HG03460 (cell line): ENCODE data around the gene CEL.
"Not testable (repeated sequence)": the region's sequence is repeated elsewhere in the genome, so short reads cannot be mapped to it uniquely, and the experiment has no call there.

Experiments used
- ATAC-seq: cut with Tn5 transposase; IDR thresholded peaks from one replicate; pipeline ENCODE4 v1.9.1; 2021; ENCODE audit not compliant: unreplicated experiment

CEL gene

DNA sequence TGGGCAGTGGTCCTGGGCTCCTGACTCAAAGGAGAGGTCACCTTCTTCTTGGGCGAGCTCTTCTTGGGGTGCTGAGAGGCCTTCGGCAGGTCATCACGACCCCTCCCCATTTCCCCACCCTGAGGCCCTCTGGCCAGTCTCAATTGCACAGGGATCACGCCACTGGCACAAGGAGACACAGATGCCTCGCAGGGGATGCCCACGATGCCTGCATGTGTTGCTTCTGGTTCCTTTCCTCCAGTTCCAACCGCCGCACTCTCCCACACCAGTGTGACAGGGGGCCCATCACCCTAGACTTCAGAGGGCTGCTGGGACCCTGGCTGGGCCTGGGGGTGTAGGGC, 1.3 kb downstream of the CEL start:
- no peak for ATAC-seq

DNA sequence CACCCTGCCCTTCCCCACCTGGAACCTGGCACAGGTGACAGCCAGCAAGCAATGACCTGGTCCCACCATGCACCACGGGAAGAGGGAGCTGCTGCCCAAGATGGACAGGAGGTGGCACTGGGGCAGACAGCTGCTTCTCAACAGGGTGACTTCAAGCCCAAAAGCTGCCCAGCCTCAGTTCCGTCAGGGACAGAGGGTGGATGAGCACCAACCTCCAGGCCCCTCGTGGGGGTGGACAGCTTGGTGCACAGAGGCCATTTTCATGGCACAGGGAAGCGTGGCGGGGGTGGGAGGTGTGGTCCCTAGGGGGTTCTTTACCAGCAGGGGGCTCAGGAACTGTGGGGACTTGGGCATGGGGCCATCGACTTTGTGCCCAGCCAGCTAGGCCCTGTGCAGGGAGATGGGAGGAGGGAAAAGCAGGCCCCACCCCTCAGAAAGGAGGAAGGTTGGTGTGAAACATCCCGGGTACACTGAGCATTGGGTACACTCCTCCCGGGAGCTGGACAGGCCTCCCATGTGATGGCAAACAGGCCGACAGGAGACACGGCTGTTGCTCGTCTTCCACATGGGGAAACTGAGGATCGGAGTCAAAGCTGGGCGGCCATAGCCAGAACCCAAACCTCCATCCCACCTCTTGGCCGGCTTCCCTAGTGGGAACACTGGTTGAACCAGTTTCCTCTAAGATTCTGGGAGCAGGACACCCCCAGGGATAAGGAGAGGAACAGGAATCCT, 1.9 kb downstream of the CEL start:
- no peak for ATAC-seq

DNA sequence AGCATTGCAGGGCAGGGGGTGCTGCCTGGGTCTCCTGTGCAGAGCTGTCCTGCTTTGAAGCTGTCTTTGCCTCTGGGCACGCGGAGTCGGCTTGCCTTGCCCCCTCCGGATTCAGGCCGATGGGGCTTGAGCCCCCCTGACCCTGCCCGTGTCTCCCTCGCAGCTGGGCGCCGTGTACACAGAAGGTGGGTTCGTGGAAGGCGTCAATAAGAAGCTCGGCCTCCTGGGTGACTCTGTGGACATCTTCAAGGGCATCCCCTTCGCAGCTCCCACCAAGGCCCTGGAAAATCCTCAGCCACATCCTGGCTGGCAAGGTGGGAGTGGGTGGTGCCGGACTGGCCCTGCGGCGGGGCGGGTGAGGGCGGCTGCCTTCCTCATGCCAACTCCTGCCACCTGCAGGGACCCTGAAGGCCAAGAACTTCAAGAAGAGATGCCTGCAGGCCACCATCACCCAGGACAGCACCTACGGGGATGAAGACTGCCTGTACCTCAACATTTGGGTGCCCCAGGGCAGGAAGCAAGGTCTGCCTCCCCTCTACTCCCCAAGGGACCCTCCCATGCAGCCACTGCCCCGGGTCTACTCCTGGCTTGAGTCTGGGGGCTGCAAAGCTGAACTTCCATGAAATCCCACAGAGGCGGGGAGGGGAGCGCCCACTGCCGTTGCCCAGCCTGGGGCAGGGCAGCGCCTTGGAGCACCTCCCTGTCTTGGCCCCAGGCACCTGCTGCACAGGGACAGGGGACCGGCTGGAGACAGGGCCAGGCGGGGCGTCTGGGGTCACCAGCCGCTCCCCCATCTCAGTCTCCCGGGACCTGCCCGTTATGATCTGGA, 2.7 kb downstream of the CEL start:
- no peak for ATAC-seq

DNA sequence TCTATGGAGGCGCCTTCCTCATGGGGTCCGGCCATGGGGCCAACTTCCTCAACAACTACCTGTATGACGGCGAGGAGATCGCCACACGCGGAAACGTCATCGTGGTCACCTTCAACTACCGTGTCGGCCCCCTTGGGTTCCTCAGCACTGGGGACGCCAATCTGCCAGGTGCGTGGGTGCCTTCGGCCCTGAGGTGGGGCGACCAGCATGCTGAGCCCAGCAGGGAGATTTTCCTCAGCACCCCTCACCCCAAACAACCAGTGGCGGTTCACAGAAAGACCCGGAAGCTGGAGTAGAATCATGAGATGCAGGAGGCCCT, 3.2 kb downstream of the CEL start:
- no peak for ATAC-seq

DNA sequence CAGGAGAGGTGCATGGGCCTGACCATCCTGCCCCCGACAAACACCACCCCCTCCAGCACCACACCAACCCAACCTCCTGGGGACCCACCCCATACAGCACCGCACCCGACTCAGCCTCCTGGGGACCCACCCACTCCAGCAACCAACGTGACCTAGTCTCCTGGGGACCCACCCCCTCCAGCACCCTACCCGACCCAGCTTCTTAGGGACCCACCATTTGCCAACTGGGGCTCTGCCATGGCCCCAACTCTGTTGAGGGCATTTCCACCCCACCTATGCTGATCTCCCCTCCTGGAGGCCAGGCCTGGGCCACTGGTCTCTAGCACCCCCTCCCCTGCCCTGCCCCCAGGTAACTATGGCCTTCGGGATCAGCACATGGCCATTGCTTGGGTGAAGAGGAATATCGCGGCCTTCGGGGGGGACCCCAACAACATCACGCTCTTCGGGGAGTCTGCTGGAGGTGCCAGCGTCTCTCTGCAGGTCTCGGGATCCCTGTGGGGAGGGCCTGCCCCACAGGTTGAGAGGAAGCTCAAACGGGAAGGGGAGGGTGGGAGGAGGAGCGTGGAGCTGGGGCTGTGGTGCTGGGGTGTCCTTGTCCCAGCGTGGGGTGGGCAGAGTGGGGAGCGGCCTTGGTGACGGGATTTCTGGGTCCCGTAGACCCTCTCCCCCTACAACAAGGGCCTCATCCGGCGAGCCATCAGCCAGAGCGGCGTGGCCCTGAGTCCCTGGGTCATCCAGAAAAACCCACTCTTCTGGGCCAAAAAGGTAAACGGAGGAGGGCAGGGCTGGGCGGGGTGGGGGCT, 4.6 kb downstream of the CEL start:
- no peak for ATAC-seq

DNA sequence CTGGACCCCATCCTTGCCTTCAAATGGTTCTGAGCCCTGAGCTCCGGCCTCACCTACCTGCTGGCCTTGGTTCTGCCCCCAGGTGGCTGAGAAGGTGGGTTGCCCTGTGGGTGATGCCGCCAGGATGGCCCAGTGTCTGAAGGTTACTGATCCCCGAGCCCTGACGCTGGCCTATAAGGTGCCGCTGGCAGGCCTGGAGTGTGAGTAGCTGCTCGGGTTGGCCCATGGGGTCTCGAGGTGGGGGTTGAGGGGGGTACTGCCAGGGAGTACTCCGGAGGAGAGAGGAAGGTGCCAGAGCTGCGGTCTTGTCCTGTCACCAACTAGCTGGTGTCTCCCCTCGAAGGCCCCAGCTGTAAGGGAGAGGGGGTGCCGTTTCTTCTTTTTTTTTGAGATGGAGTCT, 5.2 kb downstream of the CEL start:
- no peak for ATAC-seq

DNA sequence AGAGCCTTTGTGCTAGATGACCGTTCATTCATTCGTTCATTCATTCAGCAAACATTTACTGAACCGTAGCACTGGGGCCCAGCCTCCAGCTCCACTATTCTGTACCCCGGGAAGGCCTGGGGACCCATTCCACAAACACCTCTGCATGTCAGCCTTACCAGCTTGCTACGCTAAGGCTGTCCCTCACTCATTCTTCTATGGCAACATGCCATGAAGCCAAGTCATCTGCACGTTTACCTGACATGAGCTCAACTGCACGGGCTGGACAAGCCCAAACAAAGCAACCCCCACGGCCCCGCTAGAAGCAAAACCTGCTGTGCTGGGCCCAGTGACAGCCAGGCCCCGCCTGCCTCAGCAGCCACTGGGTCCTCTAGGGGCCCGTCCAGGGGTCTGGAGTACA, 6.0 kb downstream of the CEL start:
- ATAC-seq = no peak

DNA sequence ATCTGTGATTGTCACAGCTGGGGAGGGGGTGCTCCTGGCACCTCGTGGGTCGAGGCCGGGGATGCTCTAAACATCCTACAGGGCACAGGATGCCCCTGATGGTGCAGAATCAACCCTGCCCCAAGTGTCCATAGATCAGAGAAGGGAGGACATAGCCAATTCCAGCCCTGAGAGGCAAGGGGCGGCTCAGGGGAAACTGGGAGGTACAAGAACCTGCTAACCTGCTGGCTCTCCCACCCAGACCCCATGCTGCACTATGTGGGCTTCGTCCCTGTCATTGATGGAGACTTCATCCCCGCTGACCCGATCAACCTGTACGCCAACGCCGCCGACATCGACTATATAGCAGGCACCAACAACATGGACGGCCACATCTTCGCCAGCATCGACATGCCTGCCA, 6.7 kb downstream of the CEL start:
- ATAC-seq = not testable (repeated sequence)

DNA sequence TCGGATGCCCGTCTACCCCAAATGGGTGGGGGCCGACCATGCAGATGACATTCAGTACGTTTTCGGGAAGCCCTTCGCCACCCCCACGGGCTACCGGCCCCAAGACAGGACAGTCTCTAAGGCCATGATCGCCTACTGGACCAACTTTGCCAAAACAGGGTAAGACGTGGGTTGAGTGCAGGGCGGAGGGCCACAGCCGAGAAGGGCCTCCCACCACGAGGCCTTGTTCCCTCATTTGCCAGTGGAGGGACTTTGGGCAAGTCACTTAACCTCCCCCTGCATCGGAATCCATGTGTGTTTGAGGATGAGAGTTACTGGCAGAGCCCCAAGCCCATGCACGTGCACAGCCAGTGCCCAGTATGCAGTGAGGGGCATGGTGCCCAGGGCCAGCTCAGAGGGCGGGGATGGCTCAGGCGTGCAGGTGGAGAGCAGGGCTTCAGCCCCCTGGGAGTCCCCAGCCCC, 8.8 kb downstream of the CEL start:
- ATAC-seq = not testable (repeated sequence)

DNA sequence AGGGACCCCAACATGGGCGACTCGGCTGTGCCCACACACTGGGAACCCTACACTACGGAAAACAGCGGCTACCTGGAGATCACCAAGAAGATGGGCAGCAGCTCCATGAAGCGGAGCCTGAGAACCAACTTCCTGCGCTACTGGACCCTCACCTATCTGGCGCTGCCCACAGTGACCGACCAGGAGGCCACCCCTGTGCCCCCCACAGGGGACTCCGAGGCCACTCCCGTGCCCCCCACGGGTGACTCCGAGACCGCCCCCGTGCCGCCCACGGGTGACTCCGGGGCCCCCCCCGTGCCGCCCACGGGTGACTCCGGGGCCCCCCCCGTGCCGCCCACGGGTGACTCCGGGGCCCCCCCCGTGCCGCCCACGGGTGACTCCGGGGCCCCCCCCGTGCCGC, 9.2 kb downstream of the CEL start:
- not testable (repeated sequence) for ATAC-seq

DNA sequence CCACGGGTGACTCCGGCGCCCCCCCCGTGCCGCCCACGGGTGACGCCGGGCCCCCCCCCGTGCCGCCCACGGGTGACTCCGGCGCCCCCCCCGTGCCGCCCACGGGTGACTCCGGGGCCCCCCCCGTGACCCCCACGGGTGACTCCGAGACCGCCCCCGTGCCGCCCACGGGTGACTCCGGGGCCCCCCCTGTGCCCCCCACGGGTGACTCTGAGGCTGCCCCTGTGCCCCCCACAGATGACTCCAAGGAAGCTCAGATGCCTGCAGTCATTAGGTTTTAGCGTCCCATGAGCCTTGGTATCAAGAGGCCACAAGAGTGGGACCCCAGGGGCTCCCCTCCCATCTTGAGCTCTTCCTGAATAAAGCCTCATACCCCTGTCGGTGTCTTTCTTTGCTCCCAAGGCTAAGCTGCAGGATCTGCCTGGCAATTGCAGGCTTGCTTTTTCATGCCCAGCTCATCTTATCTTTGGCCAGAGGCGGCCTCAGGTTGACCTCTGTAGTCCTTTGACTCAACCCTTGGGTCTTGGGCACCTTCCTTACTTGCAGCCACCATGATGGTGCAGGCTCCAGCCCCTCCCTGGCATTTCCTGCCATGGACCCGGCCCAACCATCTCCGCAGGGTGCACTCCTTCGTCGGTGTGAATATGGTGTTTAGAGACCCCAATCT, 9.8 kb downstream of the CEL start:
- no peak for ATAC-seq

DNA sequence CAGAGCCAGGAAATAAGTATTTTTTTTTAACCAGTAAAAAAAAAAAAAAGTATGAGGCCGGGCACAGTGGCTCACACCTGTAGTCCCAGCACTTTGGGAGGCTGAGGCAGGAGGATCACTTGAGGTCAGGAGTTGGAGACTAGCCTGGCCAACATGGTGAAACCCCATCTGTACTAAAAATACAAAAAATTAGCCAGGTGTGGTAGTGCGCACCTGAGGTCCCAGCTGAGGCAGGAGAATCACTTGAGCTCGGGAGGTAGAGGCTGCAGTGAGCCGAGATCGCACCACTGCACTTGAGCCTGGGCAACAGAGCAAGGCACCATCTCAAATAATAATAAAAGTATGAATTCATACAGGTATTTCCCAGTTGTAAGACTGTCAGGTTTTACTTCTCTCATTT, 10.4 kb downstream of the CEL start:
- ATAC-seq = not testable (repeated sequence)

DNA sequence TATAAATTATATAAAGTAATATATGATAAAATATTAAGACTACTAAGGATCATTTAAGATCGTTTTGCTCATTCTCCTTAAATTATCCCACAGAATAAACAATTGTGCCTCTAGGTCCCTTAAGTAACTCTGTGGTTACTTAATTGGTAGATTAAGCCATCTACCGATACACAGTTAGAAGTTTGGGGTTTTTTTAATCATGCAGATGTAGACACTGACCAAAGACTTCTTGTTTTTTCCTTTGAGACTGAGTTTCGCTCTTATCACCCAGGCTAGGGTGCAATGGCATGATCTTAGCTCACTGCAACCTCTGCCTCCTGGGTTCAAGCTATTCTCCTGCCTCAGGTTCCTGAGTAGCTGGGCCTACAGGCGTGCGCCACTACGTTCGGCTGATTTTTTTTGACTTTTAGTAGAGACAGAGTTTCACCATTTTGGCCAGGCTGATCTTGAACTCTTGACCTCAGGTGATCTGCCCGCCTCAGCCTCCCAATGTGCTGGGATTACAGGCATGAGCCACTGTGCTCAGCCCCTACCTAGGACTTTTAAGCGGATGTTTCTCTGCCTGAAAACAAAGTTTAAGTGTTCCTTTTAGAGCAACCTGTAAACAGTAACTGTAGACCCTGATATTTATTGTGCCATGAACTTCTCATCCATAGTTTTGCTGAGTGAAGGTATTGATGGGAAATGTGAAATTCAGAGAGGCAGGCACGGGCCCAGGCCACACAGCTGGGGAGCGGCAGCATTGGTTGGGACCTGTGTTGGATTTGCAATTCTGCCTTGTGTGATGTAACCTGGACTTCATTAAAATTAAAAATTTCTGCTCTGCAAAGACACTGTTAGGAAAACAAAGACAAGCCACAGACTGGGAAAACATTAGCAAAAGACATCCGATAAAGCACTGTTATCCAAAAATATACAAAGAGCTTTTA, 11.6 kb downstream of the CEL start:
- ATAC-seq = no peak

DNA sequence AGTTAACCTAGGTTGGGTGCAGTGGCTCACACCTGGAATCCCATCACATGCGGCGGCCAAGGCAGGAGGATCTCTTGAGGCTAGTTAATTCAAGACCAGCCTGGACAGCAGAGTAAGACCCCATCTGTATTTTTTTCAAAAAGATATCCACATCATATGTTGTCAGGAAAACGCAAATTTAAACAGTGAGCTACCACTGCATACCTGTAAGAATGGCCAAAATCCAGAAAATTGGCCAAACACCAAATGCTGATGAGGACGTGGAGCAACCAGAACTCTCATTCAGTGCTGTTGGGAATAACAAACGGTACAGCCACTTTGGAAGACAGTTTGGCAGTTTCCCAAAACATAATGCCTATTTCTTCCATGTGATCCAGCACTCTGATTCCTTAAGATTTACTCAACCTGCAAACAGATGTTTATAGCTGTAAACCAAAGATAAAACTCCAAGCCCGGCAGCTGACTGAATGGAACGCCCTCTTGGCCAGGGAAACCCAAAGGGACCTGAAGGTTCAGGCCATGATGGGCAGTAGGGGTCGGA, 12.4 kb downstream of the CEL start:
- ATAC-seq = no peak

DNA sequence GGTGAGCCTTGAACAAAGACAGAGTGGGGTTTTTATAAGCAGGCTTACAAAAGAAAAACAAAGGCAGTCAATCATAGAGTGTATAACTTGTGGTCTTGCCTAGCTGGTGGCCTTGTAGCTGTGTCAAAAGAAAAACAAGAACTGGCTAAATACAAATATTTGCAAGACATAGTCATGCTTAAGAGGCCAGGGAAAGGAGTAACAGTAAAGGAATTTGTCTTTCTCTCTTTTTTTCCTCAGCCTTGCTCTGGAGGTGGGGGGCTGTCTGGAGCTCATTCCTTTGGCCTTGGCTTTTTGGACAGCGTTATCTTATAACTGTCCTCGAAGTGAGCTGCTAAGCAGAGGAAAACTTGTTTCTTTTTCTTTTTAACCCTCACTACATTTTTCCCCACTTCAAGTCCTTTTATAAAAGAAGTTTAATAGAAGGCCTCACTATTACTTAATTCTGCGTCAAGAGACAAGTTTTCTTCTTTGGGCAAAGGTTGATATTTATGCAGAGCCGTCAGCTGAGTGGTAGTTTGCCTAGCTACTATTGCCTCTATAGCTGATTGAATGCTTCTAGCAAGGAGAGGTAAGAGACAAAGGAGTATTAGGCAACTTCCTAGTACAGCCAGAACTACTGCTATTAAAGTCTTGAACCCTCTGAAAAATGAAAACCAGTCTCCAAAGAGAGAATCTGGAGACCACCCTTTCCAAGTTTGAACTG, 14.3 kb downstream of the CEL start:
- ATAC-seq = no peak

DNA sequence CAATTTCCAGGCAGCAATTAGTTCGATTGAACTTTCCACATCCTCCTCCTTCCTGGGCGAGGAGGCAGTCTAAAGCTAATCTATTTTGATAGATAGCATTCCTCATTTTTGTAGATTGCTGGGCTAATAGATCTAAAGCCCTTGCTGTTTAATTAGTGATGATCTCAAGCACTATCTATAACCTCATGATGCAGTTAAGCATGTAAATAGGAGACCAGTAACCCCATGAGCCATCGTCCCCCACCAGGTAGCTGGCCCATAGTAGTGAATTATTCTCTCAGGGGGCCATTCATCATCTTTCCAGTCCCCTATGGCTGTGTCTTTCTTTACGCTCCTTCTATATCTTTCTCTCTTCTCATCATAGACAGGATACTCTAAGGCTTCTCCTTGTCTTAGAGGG, 14.9 kb downstream of the CEL start:
- no peak for ATAC-seq

DNA sequence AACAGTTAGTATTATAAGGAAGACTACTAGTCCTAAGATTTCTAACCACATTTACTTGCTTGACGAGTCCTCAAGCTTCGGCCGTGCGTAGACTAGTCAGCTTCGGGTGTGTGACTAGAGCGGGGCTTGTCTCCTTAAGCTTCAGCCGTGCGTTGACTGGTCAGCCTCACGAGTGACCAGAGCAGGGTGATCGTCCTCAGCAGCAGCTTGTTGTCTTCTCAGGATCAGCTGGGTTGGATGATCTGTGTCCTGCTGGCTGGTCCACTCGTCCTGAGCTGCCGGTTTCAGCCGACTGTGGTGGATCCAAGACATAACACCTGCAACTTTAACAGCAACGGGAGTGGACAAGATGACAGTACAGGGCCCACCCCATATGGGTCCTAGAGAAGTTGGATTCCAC, 16.7 kb downstream of the CEL start:
- ATAC-seq = no peak

DNA sequence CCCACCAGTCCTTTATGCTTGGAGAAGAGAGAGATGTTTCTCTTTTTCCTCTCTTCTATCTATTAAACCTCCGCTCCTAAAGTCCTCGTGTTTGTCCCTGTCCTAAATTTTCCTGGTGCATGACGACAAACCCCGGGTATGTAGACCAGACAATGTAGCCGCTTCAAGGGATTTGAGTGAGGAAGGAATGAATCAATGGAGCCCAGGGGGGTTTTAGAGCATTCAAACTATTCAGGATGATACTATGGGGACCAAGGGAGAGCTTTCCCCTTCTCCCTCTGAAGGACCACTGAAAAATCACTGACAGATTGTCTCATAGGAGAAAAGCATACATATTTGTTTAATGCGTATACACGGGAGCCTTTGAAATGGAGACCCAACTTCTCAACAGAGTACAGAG, 18.4 kb downstream of the CEL start:
- no peak for ATAC-seq
